Tibial nerve (tissue), 4 donors: ENCODE results near the gene CYBB. TPM values are rescaled to one million over a fixed set of nuclear protein-coding genes. Genes with fewer than 3 reads are reported as not detected.

Experiments used
- DNase-seq, 2 donors: peaks; one replicate each; pipeline ENCODE4 v3.0.0-alpha.2; 2019; ENCODE audit warnings: low spot score in 2 of 2
- H3K27ac ChIP-seq, 4 donors: fragments of 200-600 bp; sonication (generic) in 3 of 4; one replicate each; pipeline ENCODE4 v1.5.1; 2017 to 2019; ENCODE audit warnings: mild to moderate bottlenecking in 1 of 4
- H3K27me3 ChIP-seq, 2 donors: fragments of 200-600 bp; sonication (generic) in 1 of 2; one replicate each; pipeline versions ENCODE4 v1.5.1 to v1.6.0; 2017 to 2019
- H3K36me3 ChIP-seq, 3 donors: fragments of 200-600 bp; sonication (generic); one replicate each; pipeline ENCODE4 v1.5.1; 2018 to 2019
- H3K4me1 ChIP-seq, 4 donors: fragments of 200-600 bp; sonication (generic) in 3 of 4; one replicate each; pipeline ENCODE4 v1.5.1; 2017 to 2019
- H3K4me3 ChIP-seq, 4 donors: fragments of 200-600 bp; sonication (generic) in 3 of 4; one replicate each; pipeline ENCODE4 v1.5.1; 2017 to 2019; ENCODE audit warnings: mild to moderate bottlenecking in 1 of 4, moderate library complexity in 1 of 4
- H3K9me3 ChIP-seq, 4 donors: fragments of 200-600 bp; sonication (generic) in 3 of 4; one replicate each; pipeline ENCODE4 v1.5.1; 2017 to 2019
- EP300 ChIP-seq, 2 donors: sonication (generic); formaldehyde crosslinking; IDR thresholded peaks; one replicate each; pipeline ENCODE4 v1.6.1; 2017; ENCODE audit warnings: antibody characterized with exemption in 2 of 2, mild to moderate bottlenecking in 1 of 2
- POLR2A ChIP-seq, 2 donors: fragments of 450-650 bp; IDR thresholded peaks; one replicate each; pipeline ENCODE4 v1.6.1; 2017; ENCODE audit warnings: antibody characterized with exemption in 2 of 2, mild to moderate bottlenecking in 2 of 2, moderate library complexity in 2 of 2
- whole genome bisulfite sequencing, 2 donors: methylation state at CpG; one replicate each; pipeline ENCODE4 v1.1.5; 2018; 5-methylcytosine and 5-hydroxymethylcytosine counted together
- total RNA-seq, 4 donors: library from RNA; depleted of rRNA; stranded (reverse); fragments of >200 nt; gene quantifications; one replicate each; pipeline ENCODE4 v1.1.0, GENCODE V29; 2016
- TF ChIP-seq, protein P1 (sequence below), 5 experiments: fragments of 200-600 bp in 3 of 5; fragments of 450-650 bp in 2 of 5; sonication (generic) in 3 of 5; IDR thresholded peaks; one replicate each; pipeline ENCODE4 v1.5.1; 2016 to 2019; ENCODE audit warnings: antibody characterized with exemption in 5 of 5, mild to moderate bottlenecking in 3 of 5, moderate library complexity in 2 of 5

The CYBB gene
- total RNA-seq, 4 donors from 2014 or later = 19.5 to 26.0 (median 21.8) TPM

DNA sequence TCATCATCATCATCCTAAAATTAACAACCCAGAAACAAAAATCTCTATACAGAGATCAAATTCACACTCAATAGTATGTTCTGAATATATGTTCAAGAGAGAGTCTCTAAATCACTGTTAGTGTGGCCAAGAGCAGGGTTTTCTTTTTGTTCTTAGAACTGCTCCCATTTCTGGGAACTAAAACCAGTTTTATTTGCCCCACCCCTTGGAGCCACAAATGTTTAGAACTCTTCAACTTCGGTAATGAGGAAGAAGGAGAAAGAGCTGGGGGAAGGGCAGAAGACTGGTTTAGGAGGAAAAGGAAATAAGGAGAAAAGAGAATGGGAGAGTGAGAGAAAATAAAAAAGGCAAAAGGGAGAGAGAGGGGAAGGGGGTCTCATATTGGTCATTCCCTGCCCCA, 32.3 kb downstream of the CYBB start:
- Histone ChIP-seq H3K4me1 (no peaks in the 10 kb centered on the region), H3K4me3 (no peak overlapping the region), H3K9me3 (no peaks in the 10 kb centered on the region), H3K27ac (no peak overlapping the region), H3K36me3 (no peaks in the 10 kb centered on the region), H3K27me3 (peaks cover 0 to 19% of the 10 kb centered on the region in 2 donors)
- TF ChIP-seq EP300 (IDR thresholded peaks at IDR 0.05) (no peak), POLR2A (IDR thresholded peaks at IDR 0.05) (no peak)
- TF ChIP-seq, protein P1, sequence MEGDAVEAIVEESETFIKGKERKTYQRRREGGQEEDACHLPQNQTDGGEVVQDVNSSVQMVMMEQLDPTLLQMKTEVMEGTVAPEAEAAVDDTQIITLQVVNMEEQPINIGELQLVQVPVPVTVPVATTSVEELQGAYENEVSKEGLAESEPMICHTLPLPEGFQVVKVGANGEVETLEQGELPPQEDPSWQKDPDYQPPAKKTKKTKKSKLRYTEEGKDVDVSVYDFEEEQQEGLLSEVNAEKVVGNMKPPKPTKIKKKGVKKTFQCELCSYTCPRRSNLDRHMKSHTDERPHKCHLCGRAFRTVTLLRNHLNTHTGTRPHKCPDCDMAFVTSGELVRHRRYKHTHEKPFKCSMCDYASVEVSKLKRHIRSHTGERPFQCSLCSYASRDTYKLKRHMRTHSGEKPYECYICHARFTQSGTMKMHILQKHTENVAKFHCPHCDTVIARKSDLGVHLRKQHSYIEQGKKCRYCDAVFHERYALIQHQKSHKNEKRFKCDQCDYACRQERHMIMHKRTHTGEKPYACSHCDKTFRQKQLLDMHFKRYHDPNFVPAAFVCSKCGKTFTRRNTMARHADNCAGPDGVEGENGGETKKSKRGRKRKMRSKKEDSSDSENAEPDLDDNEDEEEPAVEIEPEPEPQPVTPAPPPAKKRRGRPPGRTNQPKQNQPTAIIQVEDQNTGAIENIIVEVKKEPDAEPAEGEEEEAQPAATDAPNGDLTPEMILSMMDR (IDR thresholded peaks at IDR 0.05) = no peak
- peak in 1 of 2 donors; percentile 6 for DNase-seq
- WGBS, 2 donors = 0 to 25% methylated on average over 1 of the region's 1 CpG

DNA sequence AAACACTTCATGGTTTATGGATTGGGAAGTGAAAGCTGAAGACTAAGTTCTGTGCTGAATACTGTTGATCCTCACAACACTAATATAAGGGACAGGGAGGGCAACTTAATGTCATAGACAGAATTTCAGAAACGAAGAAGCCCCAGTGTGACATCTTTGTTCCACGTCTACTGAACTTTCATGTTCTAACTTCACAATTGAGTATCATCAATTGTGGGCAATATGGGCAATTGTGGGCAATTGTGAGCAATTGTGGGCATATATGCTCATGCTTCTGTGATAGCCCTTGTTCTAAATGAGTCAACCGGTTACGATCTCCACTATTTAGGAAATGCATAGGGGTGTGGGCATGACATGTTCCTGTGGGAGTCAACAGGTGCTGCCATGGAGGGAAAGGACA, 33.7 kb downstream of the CYBB start:
- no peaks in the 10 kb centered on the region for H3K4me1 ChIP-seq
- no peak for DNase-seq
- no peaks in the 10 kb centered on the region for H3K9me3 ChIP-seq
- no peak overlapping the region for H3K4me3 ChIP-seq
- WGBS, 2 donors = 66 to 78% methylated on average over 4 of the region's 4 CpGs
- H3K27me3 ChIP-seq = peaks cover 0 to 19% of the 10 kb centered on the region in 2 donors
- H3K27ac ChIP-seq = no peak overlapping the region
- TF ChIP-seq POLR2A (IDR thresholded peaks at IDR 0.05) (no peak), EP300 (IDR thresholded peaks at IDR 0.05) (no peak)
- TF ChIP-seq, protein P1 (IDR thresholded peaks at IDR 0.05) = no peak
- no peaks in the 10 kb centered on the region for H3K36me3 ChIP-seq

DNA sequence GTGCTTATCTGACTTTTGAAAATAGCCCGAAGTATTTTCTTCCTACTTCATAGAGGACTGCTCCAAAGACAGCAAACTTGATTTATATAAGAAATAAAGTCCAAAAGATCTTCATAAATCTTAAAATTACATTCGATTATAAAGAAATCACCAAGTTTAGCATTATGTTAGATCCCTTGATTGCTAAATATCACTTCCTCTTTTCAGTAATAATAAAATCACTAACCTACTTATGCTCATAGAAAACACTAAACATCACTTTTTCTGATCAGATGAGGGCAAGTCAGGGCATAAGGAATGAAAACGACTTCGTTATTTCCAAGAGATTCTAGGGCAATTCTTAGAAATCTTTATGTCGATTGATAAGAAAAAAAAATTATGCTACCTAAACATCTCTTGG, 35.5 kb downstream of the CYBB start:
- H3K36me3 ChIP-seq = no peaks in the 10 kb centered on the region
- peaks cover 0 to 21% of the 10 kb centered on the region in 2 donors for H3K27me3 ChIP-seq
- H3K27ac ChIP-seq = no peak overlapping the region
- no peaks in the 10 kb centered on the region for H3K9me3 ChIP-seq
- H3K4me1 ChIP-seq = no peaks in the 10 kb centered on the region
- WGBS, 2 donors = 69 to 71% methylated on average over 5 of the region's 5 CpGs
- no peak for DNase-seq
- TF ChIP-seq, protein P1 (IDR thresholded peaks at IDR 0.05) = no peak
- no peak for TF ChIP-seq POLR2A (IDR thresholded peaks at IDR 0.05)
- no peak for TF ChIP-seq EP300 (IDR thresholded peaks at IDR 0.05)
- no peak overlapping the region for H3K4me3 ChIP-seq

DNA sequence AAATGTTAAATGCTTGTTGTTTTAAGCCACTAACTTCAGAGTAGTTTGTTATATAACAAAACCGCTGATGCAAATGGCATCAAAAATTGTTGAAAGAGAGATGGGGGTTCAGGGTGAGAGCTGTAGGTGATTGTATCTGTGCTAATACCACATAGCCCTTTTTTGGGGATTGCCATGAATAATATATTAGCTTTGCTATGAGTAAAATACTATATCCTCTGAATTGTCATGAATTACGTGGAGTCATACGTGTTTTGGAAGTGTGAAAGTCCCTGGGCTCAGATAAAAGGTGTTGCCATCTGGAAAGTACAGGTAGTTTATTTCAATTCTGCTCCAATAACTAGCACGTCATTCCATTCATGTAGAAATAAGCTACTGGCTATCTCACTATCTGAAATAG, 36.9 kb downstream of the CYBB start:
- H3K27ac ChIP-seq = no peak overlapping the region
- H3K27me3 ChIP-seq = peaks cover 0 to 21% of the 10 kb centered on the region in 2 donors
- WGBS, 2 donors = 82 to 96% methylated on average over 4 of the region's 4 CpGs
- DNase-seq = no peak
- no peak for TF ChIP-seq EP300 (IDR thresholded peaks at IDR 0.05)
- TF ChIP-seq, protein P1 (IDR thresholded peaks at IDR 0.05) = no peak
- TF ChIP-seq POLR2A (IDR thresholded peaks at IDR 0.05) = no peak
- H3K36me3 ChIP-seq = no peaks in the 10 kb centered on the region
- no peak overlapping the region for H3K4me3 ChIP-seq
- H3K9me3 ChIP-seq = no peaks in the 10 kb centered on the region
- H3K4me1 ChIP-seq = no peaks in the 10 kb centered on the region

DNA sequence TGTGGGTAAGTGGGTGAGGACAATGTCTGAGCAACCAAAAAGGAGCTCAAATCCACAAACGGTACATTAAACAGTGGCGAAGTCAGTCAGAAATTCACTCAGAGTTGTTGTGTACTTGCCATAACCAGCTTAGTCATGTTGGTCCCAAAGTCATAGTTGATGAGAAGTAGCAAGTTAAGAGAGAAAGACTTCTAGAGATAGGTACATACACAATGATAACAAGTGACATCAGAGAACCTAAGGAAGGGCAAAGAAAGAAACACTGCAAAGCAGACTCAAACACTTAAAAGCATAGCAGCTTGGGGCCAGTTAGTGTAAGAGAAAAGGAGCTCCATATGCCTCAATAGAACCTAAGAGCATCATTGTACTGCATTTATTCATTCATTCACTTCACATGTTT, 37.3 kb downstream of the CYBB start:
- Histone ChIP-seq H3K4me1 (no peaks in the 10 kb centered on the region), H3K36me3 (no peaks in the 10 kb centered on the region), H3K4me3 (no peak overlapping the region), H3K27me3 (peaks cover 0 to 21% of the 10 kb centered on the region in 2 donors), H3K9me3 (no peaks in the 10 kb centered on the region), H3K27ac (no peak overlapping the region)
- WGBS, 2 donors = 88 to 93% methylated on average over 2 of the region's 2 CpGs
- no peak for DNase-seq
- TF ChIP-seq, protein P1 (IDR thresholded peaks at IDR 0.05) = no peak
- TF ChIP-seq POLR2A (IDR thresholded peaks at IDR 0.05) (no peak), EP300 (IDR thresholded peaks at IDR 0.05) (no peak)
